ENCODE measurements around the gene PTCD2.

DNA sequence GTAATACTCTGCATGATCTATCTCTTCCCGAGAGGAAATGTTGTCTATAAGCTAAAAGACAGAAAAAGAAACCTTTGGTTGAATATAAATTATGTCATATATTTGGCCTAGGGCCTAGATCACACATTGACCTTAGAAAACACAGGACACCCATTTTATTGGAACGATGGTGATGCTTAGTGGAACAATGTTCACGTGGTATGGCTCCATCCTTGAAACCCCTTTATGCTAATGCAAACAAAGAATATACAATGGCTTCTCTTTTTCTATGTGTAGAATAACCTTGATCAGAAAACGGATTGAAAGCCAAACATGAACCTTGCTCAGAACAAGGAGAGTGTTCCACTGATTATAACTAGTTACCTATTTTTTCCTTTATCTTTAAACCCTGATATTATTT is 24.6 kb upstream of the PTCD2 start:
- no peak for TF ChIP-seq REPIN1 (tag by site-specific recombination; IDR thresholded peaks at IDR 0.05; ENCODE audit: low read depth)
- TF ChIP-seq ZBTB17 (tag by site-specific recombination; IDR thresholded peaks at IDR 0.05), result no peak
- TF ChIP-seq, protein P1, sequence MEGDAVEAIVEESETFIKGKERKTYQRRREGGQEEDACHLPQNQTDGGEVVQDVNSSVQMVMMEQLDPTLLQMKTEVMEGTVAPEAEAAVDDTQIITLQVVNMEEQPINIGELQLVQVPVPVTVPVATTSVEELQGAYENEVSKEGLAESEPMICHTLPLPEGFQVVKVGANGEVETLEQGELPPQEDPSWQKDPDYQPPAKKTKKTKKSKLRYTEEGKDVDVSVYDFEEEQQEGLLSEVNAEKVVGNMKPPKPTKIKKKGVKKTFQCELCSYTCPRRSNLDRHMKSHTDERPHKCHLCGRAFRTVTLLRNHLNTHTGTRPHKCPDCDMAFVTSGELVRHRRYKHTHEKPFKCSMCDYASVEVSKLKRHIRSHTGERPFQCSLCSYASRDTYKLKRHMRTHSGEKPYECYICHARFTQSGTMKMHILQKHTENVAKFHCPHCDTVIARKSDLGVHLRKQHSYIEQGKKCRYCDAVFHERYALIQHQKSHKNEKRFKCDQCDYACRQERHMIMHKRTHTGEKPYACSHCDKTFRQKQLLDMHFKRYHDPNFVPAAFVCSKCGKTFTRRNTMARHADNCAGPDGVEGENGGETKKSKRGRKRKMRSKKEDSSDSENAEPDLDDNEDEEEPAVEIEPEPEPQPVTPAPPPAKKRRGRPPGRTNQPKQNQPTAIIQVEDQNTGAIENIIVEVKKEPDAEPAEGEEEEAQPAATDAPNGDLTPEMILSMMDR (tag by site-specific recombination; IDR thresholded peaks at IDR 0.05), result no peak
- no peak for TF ChIP-seq WT1 (tag by site-specific recombination; IDR thresholded peaks at IDR 0.05)
- no peak for TF ChIP-seq ZNF140 (tag by site-specific recombination; IDR thresholded peaks at IDR 0.05)
- no peak for TF ChIP-seq ZSCAN23 (tag by site-specific recombination; IDR thresholded peaks at IDR 0.05)

Measured in HEK293 (cell line).